ENCODE measurements around the gene CCDC91. TPM values are rescaled to one million over a fixed set of nuclear protein-coding genes. Genes with fewer than 3 reads are reported as not detected.

CCDC91 gene
- total and polyA plus RNA-seq, 9 of the 15 experiments (the other 6 are each of a cell fraction or from before 2014, with no cell fraction given), result 10.1 to 31.1 (median 26.3) TPM

DNA sequence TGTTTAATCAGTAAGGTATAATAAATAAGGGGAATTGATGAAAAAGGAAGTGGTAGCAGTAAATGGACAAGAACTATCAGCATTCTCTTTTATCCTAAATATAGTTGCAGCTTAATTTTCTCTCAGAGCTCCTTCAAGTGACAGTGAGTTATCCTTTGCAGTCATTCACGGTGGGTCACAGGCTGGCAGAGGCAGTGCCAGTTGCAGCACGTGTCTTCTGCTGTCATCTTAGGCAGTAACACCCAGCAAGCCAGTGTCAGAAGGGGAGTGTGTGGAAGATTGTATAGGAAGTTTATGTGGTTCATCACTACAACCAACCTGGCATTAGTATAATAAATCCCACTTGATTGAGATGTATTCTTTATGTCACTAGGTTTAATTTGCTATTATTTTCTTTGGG, 170.0 kb downstream of the CCDC91 start:
- Histone ChIP-seq H3K4me3 (no peak overlapping the region), H3K27ac (ENCODE audit: extremely low read depth, low read depth, low read length) (no peak overlapping the region), H2AFZ (ENCODE audit: low read depth, low read length) (no peak overlapping the region), H4K20me1 (replicated peaks; ENCODE audit: control insufficient read depth, insufficient read depth, low read length) (no peaks in the 10 kb centered on the region), H3K9ac (ENCODE audit: insufficient read depth in 1 of 2, low read depth in 2 of 2, low read length in 2 of 2) (no peak overlapping the region), H3K9me3 (replicated peaks; ENCODE audit: control insufficient read depth, insufficient read depth, low read depth, low read length) (no peaks in the 10 kb centered on the region), H3K36me3 (ENCODE audit: control insufficient read depth, insufficient read depth, low read length) (no peaks in the 10 kb centered on the region), H3K27me3 (ENCODE audit: control insufficient read depth in 2 of 2, insufficient read depth in 2 of 2, low read length in 2 of 2) (no peaks in the 10 kb centered on the region), H3K79me2 (ENCODE audit: control insufficient read depth, insufficient read depth, low read length) (no peaks in the 10 kb centered on the region), H3K4me2 (ENCODE audit: insufficient read depth, low read length) (no peak overlapping the region), H3K4me1 (replicated peaks in 1 of 2; ENCODE audit: control insufficient read depth in 2 of 2, insufficient read depth in 2 of 2, low read length in 2 of 2) (no peaks in the 10 kb centered on the region), H3K9me1 (ENCODE audit: control insufficient read depth, insufficient read depth, low read length) (no peaks in the 10 kb centered on the region)
- no peak for FAIRE-seq
- POLR2A ChIA-PET, result interaction anchor here (0.7 kb wide), 1 partner anchor 604 kb away, joined by 6 read pairs; no protein-coding TSS in a partner anchor
- no TSS peak for BruUV-seq (replicated peaks)
- no peak for DNase-seq (ENCODE audit: extremely low read depth in 1 of 4, low spot score in 3 of 4)
- in situ Hi-C loops (cut with MboI), result no loop called here
- intact Hi-C loops (cut with micrococcal nuclease), result no loop called here
- ATAC-seq, result no peak
- CTCF ChIA-PET (ENCODE audit: low intra/inter-chr PET ratio), result no interaction called here
- 59% methylated on average over 2 of the region's 2 CpGs for WGBS (ENCODE audit: insufficient coverage, low coverage, missing lambda C conversion rate)
- TF ChIP-seq KAT2B (IDR thresholded peaks at IDR 0.05; ENCODE audit: low read depth, low read length), result no peak
- no peak for TF ChIP-seq FOXM1 (IDR thresholded peaks at IDR 0.05; ENCODE audit: low read depth)
- no peak for TF ChIP-seq FOXM1 (CRISPR knock-in tag; IDR thresholded peaks at IDR 0.05; ENCODE audit: low read depth)
- TF ChIP-seq LCOR (CRISPR knock-in tag; IDR thresholded peaks at IDR 0.05), result no peak
- TF ChIP-seq SFPQ (IDR thresholded peaks at IDR 0.05; ENCODE audit: low read depth, low read length), result no peak
- no peak for TF ChIP-seq CBFA2T2 (conservative IDR thresholded peaks at IDR 0.05)
- TF ChIP-seq ZBTB26 (CRISPR knock-in tag; IDR thresholded peaks at IDR 0.05), result no peak
- no peak for TF ChIP-seq SREBF1 (IDR thresholded peaks at IDR 0.05; ENCODE audit: borderline replicate concordance, low read depth, low read length)
- TF ChIP-seq ZNF282 (CRISPR knock-in tag; IDR thresholded peaks at IDR 0.05), result no peak
- no peak for TF ChIP-seq EWSR1 (IDR thresholded peaks at IDR 0.05; ENCODE audit: borderline replicate concordance, low read depth, partially characterized antibody)
- no peak for TF ChIP-seq KDM4B (IDR thresholded peaks at IDR 0.05; ENCODE audit: borderline replicate concordance in 2 of 2, low read depth in 1 of 2)
- TF ChIP-seq CEBPG (CRISPR knock-in tag; IDR thresholded peaks at IDR 0.05), result no peak
- no peak for TF ChIP-seq CEBPG (tag; conservative IDR thresholded peaks at IDR 0.05 in 1 of 2, IDR thresholded peaks at IDR 0.05 in 1 of 2)
- TF ChIP-seq, protein P1, sequence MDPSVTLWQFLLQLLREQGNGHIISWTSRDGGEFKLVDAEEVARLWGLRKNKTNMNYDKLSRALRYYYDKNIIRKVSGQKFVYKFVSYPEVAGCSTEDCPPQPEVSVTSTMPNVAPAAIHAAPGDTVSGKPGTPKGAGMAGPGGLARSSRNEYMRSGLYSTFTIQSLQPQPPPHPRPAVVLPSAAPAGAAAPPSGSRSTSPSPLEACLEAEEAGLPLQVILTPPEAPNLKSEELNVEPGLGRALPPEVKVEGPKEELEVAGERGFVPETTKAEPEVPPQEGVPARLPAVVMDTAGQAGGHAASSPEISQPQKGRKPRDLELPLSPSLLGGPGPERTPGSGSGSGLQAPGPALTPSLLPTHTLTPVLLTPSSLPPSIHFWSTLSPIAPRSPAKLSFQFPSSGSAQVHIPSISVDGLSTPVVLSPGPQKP (CRISPR knock-in tag; IDR thresholded peaks at IDR 0.05), result no peak
- TF ChIP-seq RBM25 (IDR thresholded peaks at IDR 0.05; ENCODE audit: low read depth, low read length, severe bottlenecking), result no peak
- TF ChIP-seq DACH1 (IDR thresholded peaks at IDR 0.05; ENCODE audit: partially characterized antibody), result no peak
- TF ChIP-seq ZNF445 (CRISPR knock-in tag; IDR thresholded peaks at IDR 0.05; ENCODE audit: low read depth), result no peak
- no peak for TF ChIP-seq CCAR2 (IDR thresholded peaks at IDR 0.05; ENCODE audit: low read depth, low read length)
